Smooth muscle cell (in vitro differentiated cells): ENCODE data around the gene DENR. TPM values are rescaled to one million over a fixed set of nuclear protein-coding genes. Genes with fewer than 3 reads are reported as not detected.
A peak's percentile ranks its signal among the peaks of the same experiment; 100 is the strongest.

Experiments used
- DNase-seq: peaks from one replicate; lab custom pipeline; 2025; ENCODE audit not compliant: unreplicated experiment; lab: John Stamatoyannopoulos, UW
- H2AFZ ChIP-seq: fragments of 200-600 bp; sonication (generic); 2 replicates; pipeline ENCODE4 v1.6.0; 2016; ENCODE audit warnings: antibody characterized with exemption, low read depth, mild to moderate bottlenecking
- H3F3A ChIP-seq: fragments of 200-600 bp; sonication (generic); 2 replicates; pipeline ENCODE4 v1.6.0; 2017; ENCODE audit warnings: antibody characterized with exemption, low read depth
- H3K27ac ChIP-seq: fragments of 200-600 bp; sonication (generic); 2 replicates; pipeline ENCODE4 v1.5.1; 2016; ENCODE audit warnings: low read depth, mild to moderate bottlenecking
- H3K27me3 ChIP-seq: fragments of 200-600 bp; sonication (generic); 2 replicates; pipeline ENCODE4 v1.6.1; 2016; ENCODE audit warnings: low read depth, mild to moderate bottlenecking
- H3K36me3 ChIP-seq: fragments of 200-600 bp; sonication (generic); 2 replicates; pipeline ENCODE4 v1.5.1; 2016; ENCODE audit warnings: low read depth
- H3K4me1 ChIP-seq: fragments of 200-600 bp; sonication (generic); 2 replicates; pipeline ENCODE4 v1.5.1; 2016; ENCODE audit warnings: low read depth
- H3K4me2 ChIP-seq: fragments of 200-600 bp; sonication (generic); 2 replicates; pipeline ENCODE4 v1.6.0; 2016; ENCODE audit warnings: mild to moderate bottlenecking
- H3K4me3 ChIP-seq: fragments of 200-600 bp; sonication (generic); 2 replicates; pipeline ENCODE4 v1.5.1; 2016; ENCODE audit warnings: mild to moderate bottlenecking
- H3K79me2 ChIP-seq: fragments of 200-600 bp; sonication (generic); 2 replicates; pipeline ENCODE4 v1.6.0; 2016; ENCODE audit warnings: low read depth, mild to moderate bottlenecking
- H3K9ac ChIP-seq: fragments of 200-600 bp; sonication (generic); 2 replicates; pipeline ENCODE4 v1.6.0; 2016; ENCODE audit warnings: low read depth
- H3K9me3 ChIP-seq: fragments of 200-600 bp; sonication (generic); replicated peaks from 2 replicates; pipeline ENCODE4 v1.5.1; 2016; ENCODE audit warnings: low read depth
- H4K20me1 ChIP-seq: fragments of 200-600 bp; sonication (generic); 2 replicates; pipeline ENCODE4 v1.6.0; 2016; ENCODE audit warnings: low read depth
- WGBS: methylation state at CpG from one replicate; pipeline ENCODE4 v1.1.7; 2016; ENCODE audit warnings: low lambda C conversion rate; 5-methylcytosine and 5-hydroxymethylcytosine counted together
- polyA plus RNA-seq: library from polyadenylated mRNA; unstranded; fragments of >200 nt; fragmentation: Nextera tagmentation; extraction: Ambion mirVana; gene quantifications from 2 replicates; pipeline ENCODE4 v1.2.1, GENCODE V29; 2016
- total RNA-seq: library from RNA; depleted of rRNA; stranded (reverse); fragments of >200 nt; gene quantifications from 2 replicates; pipeline ENCODE4 v1.2.3, GENCODE V29; 2014
- TF ChIP-seq, protein P1 (sequence below): fragments of 200-600 bp; sonication (generic); IDR thresholded peaks from 2 replicates; pipeline ENCODE4 v1.5.1; 2017; ENCODE audit warnings: borderline replicate concordance, mild to moderate bottlenecking, antibody characterized with exemption; ENCODE audit not compliant: insufficient read depth, poor library complexity, severe bottlenecking

DENR gene
- total and polyA plus RNA-seq, 2 experiments from 2014 or later: 36.3 to 49.7 TPM

GRCh38 chr12:122789637-122790036, 37.0 kb downstream of the DENR start:
- H3K27me3 ChIP-seq: no peaks in the 10 kb centered on the region
- H3K36me3 ChIP-seq: no peaks in the 10 kb centered on the region
- H3K9ac ChIP-seq: no peak overlapping the region
- no peaks in the 10 kb centered on the region for H3K4me1 ChIP-seq
- H2AFZ ChIP-seq: no peak overlapping the region
- no peak for DNase-seq
- no peak overlapping the region for H3K4me2 ChIP-seq
- H3K4me3 ChIP-seq: no peak overlapping the region
- H4K20me1 ChIP-seq: no peaks in the 10 kb centered on the region
- H3K79me2 ChIP-seq: no peaks in the 10 kb centered on the region
- H3F3A ChIP-seq: no peaks in the 10 kb centered on the region
- 94% methylated on average over 5 of the region's 5 CpGs for WGBS
- H3K27ac ChIP-seq: no peak overlapping the region
- no peaks in the 10 kb centered on the region for H3K9me3 ChIP-seq
- TF ChIP-seq, protein P1, sequence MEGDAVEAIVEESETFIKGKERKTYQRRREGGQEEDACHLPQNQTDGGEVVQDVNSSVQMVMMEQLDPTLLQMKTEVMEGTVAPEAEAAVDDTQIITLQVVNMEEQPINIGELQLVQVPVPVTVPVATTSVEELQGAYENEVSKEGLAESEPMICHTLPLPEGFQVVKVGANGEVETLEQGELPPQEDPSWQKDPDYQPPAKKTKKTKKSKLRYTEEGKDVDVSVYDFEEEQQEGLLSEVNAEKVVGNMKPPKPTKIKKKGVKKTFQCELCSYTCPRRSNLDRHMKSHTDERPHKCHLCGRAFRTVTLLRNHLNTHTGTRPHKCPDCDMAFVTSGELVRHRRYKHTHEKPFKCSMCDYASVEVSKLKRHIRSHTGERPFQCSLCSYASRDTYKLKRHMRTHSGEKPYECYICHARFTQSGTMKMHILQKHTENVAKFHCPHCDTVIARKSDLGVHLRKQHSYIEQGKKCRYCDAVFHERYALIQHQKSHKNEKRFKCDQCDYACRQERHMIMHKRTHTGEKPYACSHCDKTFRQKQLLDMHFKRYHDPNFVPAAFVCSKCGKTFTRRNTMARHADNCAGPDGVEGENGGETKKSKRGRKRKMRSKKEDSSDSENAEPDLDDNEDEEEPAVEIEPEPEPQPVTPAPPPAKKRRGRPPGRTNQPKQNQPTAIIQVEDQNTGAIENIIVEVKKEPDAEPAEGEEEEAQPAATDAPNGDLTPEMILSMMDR: no peak

GRCh38 chr12:122790393-122791075, 37.9 kb downstream of the DENR start:
- Histone ChIP-seq H3K9ac (no peak overlapping the region), H3K4me3 (no peak overlapping the region), H3K9me3 (no peaks in the 10 kb centered on the region), H3K27ac (peak overlapping the region; percentile 78), H3K79me2 (no peaks in the 10 kb centered on the region), H3K4me2 (no peak overlapping the region), H3K4me1 (no peaks in the 10 kb centered on the region), H3K36me3 (no peaks in the 10 kb centered on the region), H4K20me1 (no peaks in the 10 kb centered on the region), H2AFZ (no peak overlapping the region), H3F3A (no peaks in the 10 kb centered on the region), H3K27me3 (no peaks in the 10 kb centered on the region)
- TF ChIP-seq, protein P1: no peak
- no peak for DNase-seq
- 36% methylated on average over 5 of the region's 5 CpGs for WGBS

GRCh38 chr12:122793685-122794106, 41.1 kb downstream of the DENR start:
- TF ChIP-seq, protein P1: peak; percentile 73

GRCh38 chr12:122795807-122796206, 43.2 kb downstream of the DENR start:
- Histone ChIP-seq H3K27ac (no peak overlapping the region), H3K36me3 (no peaks in the 10 kb centered on the region), H3K9me3 (no peaks in the 10 kb centered on the region), H4K20me1 (no peaks in the 10 kb centered on the region), H3K79me2 (no peaks in the 10 kb centered on the region), H3K4me1 (no peaks in the 10 kb centered on the region), H3F3A (no peaks in the 10 kb centered on the region), H3K4me3 (no peak overlapping the region), H2AFZ (no peak overlapping the region), H3K4me2 (no peak overlapping the region), H3K9ac (no peak overlapping the region), H3K27me3 (no peaks in the 10 kb centered on the region)
- no peak for DNase-seq
- 90% methylated on average over 4 of the region's 4 CpGs for WGBS
- TF ChIP-seq, protein P1: no peak

More at GRCh38 chr12:122793685-122794106, 41.1 kb downstream of the DENR start:
- Histone ChIP-seq H3K4me1 (no peaks in the 10 kb centered on the region), H3K36me3 (no peaks in the 10 kb centered on the region), H3K27me3 (no peaks in the 10 kb centered on the region), H3K4me3 (no peak overlapping the region), H3K9ac (no peak overlapping the region), H3K4me2 (no peak overlapping the region), H4K20me1 (no peaks in the 10 kb centered on the region), H3K79me2 (no peaks in the 10 kb centered on the region), H3K9me3 (no peaks in the 10 kb centered on the region), H3F3A (no peaks in the 10 kb centered on the region), H3K27ac (no peak overlapping the region), H2AFZ (no peak overlapping the region)
- no peak for DNase-seq
- WGBS: 35% methylated on average over 10 of the region's 10 CpGs
